HepG2 (cell line): ENCODE measurements around the gene PRKCE. TPM values are rescaled to one million over a fixed set of nuclear protein-coding genes. Genes with fewer than 3 reads are reported as not detected.

ENCODE experiments used
- ATAC-seq: fragments of 200-7000 bp; cut with Tn5 transposase; 3 replicates; pipeline ENCODE4 v1.9.1; 2020; ENCODE audit warnings: mild to moderate bottlenecking, moderate library complexity
- BruUV-seq: library from RNA; stranded (reverse); fragments of 400-500 nt; replicated peaks from 2 replicates; lab custom pipeline; 2021; lab: Mats Ljungman, UMichigan
- CTCF ChIA-PET: fragments of 300-600 bp; formaldehyde crosslinking; extraction: SDS; loops from one replicate; lab custom pipeline; 2021; ENCODE audit warnings: low total read pairs, inconsistent platforms, low intra/inter-chr PET ratio; lab: Yijun Ruan, JAX
- POLR2A ChIA-PET: fragments of 350-600 bp; sonication (Branson Sonifier 250); formaldehyde crosslinking; loops from one replicate; lab custom pipeline; 2020; ENCODE audit warnings: antibody characterized with exemption, inconsistent platforms; lab: Yijun Ruan, JAX
- DNase-seq: peaks from one replicate; pipeline ENCODE4 v3.0.0-alpha.2; 2015; ENCODE audit warnings: low spot score
- FAIRE-seq: peaks from 3 replicates; lab custom pipeline; 2011; peaks lifted over from hg19 to GRCh38; lab: Jason Lieb, UNC
- H2AFZ ChIP-seq: one replicate; pipeline ENCODE4 v1.6.1; 2011; ENCODE audit warnings: low read length, inconsistent platforms
- H3K27ac ChIP-seq: fragments of 300-600 bp; 3 replicates; pipeline ENCODE4 v1.8.0; 2011; ENCODE audit warnings: mixed run types, mild to moderate bottlenecking, mixed read lengths, low read length, inconsistent platforms; ENCODE audit not compliant: insufficient read depth; ENCODE audit errors: extremely low read length
- H3K27me3 ChIP-seq, 2 experiments: fragments of 200-600 bp in 1 of 2; 2 replicates in 1 of 2; 3 replicates in 1 of 2; pipeline versions ENCODE4 v1.6.0 to v1.8.0; 2011; ENCODE audit warnings: low read length in 2 of 2, mild to moderate bottlenecking in 2 of 2, moderate library complexity in 2 of 2, inconsistent platforms in 1 of 2; ENCODE audit not compliant: insufficient read depth in 2 of 2, control insufficient read depth in 1 of 2
- H3K36me3 ChIP-seq, 2 experiments: fragments of 200-600 bp in 1 of 2; replicated peaks in 1 of 2; 2 replicates in 1 of 2; 3 replicates in 1 of 2; pipeline versions ENCODE4 v1.5.1 to v1.8.0; 2011; ENCODE audit warnings: low read length in 2 of 2, inconsistent platforms in 1 of 2; ENCODE audit not compliant: insufficient read depth in 2 of 2, control insufficient read depth in 1 of 2
- H3K4me1 ChIP-seq: 2 replicates; pipeline ENCODE4 v1.5.1; 2012; ENCODE audit warnings: low read length, inconsistent platforms; ENCODE audit not compliant: insufficient read depth
- H3K4me2 ChIP-seq: 2 replicates; pipeline ENCODE4 v1.6.0; 2011; ENCODE audit warnings: low read depth, low read length, inconsistent platforms
- H3K4me3 ChIP-seq, 3 experiments: fragments of 200-600 bp in 1 of 3; sonication (generic), shearing (Covaris generic) in 1 of 3; replicated peaks in 1 of 3; 2 replicates each; pipeline ENCODE4 v1.5.1; 2011 to 2016; ENCODE audit warnings: low read length in 3 of 3, inconsistent platforms in 2 of 3, low read depth in 2 of 3, mild to moderate bottlenecking in 2 of 3, control low read depth in 1 of 3, mixed read lengths in 1 of 3; ENCODE audit not compliant: insufficient read depth in 1 of 3
- H3K79me2 ChIP-seq: one replicate; pipeline ENCODE4 v1.6.1; 2011; ENCODE audit warnings: low read length, inconsistent platforms; ENCODE audit not compliant: insufficient read depth
- H3K9ac ChIP-seq: 2 replicates; pipeline ENCODE4 v1.6.0; 2011; ENCODE audit warnings: mild to moderate bottlenecking, low read depth, low read length, inconsistent platforms; ENCODE audit not compliant: insufficient read depth
- H3K9me3 ChIP-seq: 2 replicates; pipeline ENCODE4 v1.5.1; 2012; ENCODE audit warnings: mild to moderate bottlenecking, low read length
- H4K20me1 ChIP-seq: 2 replicates; pipeline ENCODE4 v1.6.0; 2011; ENCODE audit warnings: inconsistent platforms, mild to moderate bottlenecking, low read length, moderate library complexity; ENCODE audit not compliant: insufficient read depth
- ATM ChIP-seq: fragments of 450-650 bp; IDR thresholded peaks from 2 replicates; pipeline ENCODE4 v1.7.1; 2017; ENCODE audit warnings: mild to moderate bottlenecking, borderline replicate concordance
- CHD2 ChIP-seq: IDR thresholded peaks from 2 replicates; pipeline ENCODE4 v1.6.1; 2011; ENCODE audit warnings: low read depth, low read length, improper control_type of control experiment
- IKZF1 ChIP-seq: fragments of 450-650 bp; IDR thresholded peaks from 2 replicates; pipeline ENCODE4 v1.7.1; 2016
- MAF1 ChIP-seq: sonication (generic); formaldehyde crosslinking; IDR thresholded peaks from 2 replicates; pipeline ENCODE4 v1.5.0; 2020; ENCODE audit warnings: missing genetic modification reagents, borderline replicate concordance
- MED8 ChIP-seq: sonication (generic); formaldehyde crosslinking; IDR thresholded peaks from 2 replicates; pipeline ENCODE4 v1.8.1; 2023; ENCODE audit warnings: mild to moderate bottlenecking, missing genetic modification reagents; ENCODE audit not compliant: insufficient replicate concordance
- MEF2D ChIP-seq: sonication (generic); formaldehyde crosslinking; IDR thresholded peaks from 2 replicates; pipeline ENCODE4 v1.5.1; 2020; ENCODE audit warnings: mild to moderate bottlenecking, missing genetic modification reagents
- MYC ChIP-seq: sonication (generic); formaldehyde crosslinking; IDR thresholded peaks from 2 replicates; pipeline ENCODE4 v1.9.0; 2021; ENCODE audit warnings: missing genetic modification reagents, borderline replicate concordance
- NFATC3 ChIP-seq: sonication (generic); formaldehyde crosslinking; IDR thresholded peaks from 2 replicates; pipeline ENCODE4 v1.5.1; 2020; ENCODE audit warnings: mild to moderate bottlenecking, missing genetic modification reagents
- NRL ChIP-seq: sonication (generic); formaldehyde crosslinking; IDR thresholded peaks from 2 replicates; pipeline ENCODE4 v1.5.0; 2020; ENCODE audit warnings: missing genetic modification reagents, mild to moderate bottlenecking, moderate library complexity, borderline replicate concordance
- YEATS2 ChIP-seq: sonication (generic); formaldehyde crosslinking; IDR thresholded peaks from 2 replicates; pipeline ENCODE4 v1.4.0; 2020; ENCODE audit warnings: missing genetic modification reagents, borderline replicate concordance
- ZNF33A ChIP-seq: sonication (generic); formaldehyde crosslinking; IDR thresholded peaks from 2 replicates; pipeline ENCODE4 v1.5.1; 2020; ENCODE audit warnings: missing genetic modification reagents, mild to moderate bottlenecking, moderate library complexity, borderline replicate concordance
- ZNF629 ChIP-seq: sonication (generic); formaldehyde crosslinking; conservative IDR thresholded peaks from 2 replicates; pipeline ENCODE4 v1.5.0; 2020; ENCODE audit warnings: missing genetic modification reagents
- ZNF747 ChIP-seq: sonication (generic); formaldehyde crosslinking; IDR thresholded peaks from 2 replicates; pipeline ENCODE4 v1.8.1; 2023; ENCODE audit warnings: missing genetic modification reagents, mild to moderate bottlenecking, borderline replicate concordance
- ZNF850 ChIP-seq: sonication (generic); formaldehyde crosslinking; conservative IDR thresholded peaks from 2 replicates; pipeline ENCODE4 v1.9.0; 2021; ENCODE audit warnings: mild to moderate bottlenecking, missing genetic modification reagents
- ZNF891 ChIP-seq: sonication (generic); formaldehyde crosslinking; IDR thresholded peaks from 2 replicates; pipeline ENCODE4 v1.5.0; 2020; ENCODE audit warnings: mild to moderate bottlenecking, missing genetic modification reagents
- ZZZ3 ChIP-seq: sonication (generic); formaldehyde crosslinking; IDR thresholded peaks from 2 replicates; pipeline ENCODE4 v1.4.0; 2020; ENCODE audit warnings: missing genetic modification reagents, mild to moderate bottlenecking, borderline replicate concordance
- in situ Hi-C: cut with HindIII; loops from 2 replicates; pipeline ENCODE4 v1.10.0; 2017; ENCODE audit warnings: low pct_unique_long_range_greater_than_20kb; ENCODE audit not compliant: extremely low pct_ligation_motif_present
- intact Hi-C: fragments of 100-400 bp; cut with micrococcal nuclease; formaldehyde crosslinking; loops from one replicate; pipeline ENCODE4 v1.10.0; 2022; ENCODE audit not compliant: unreplicated experiment
- polyA plus RNA-seq, 8 experiments: library from polyadenylated mRNA; depleted of rRNA in 3 of 8; stranded (reverse) in 7 of 8; unstranded in 1 of 8; fragments of >200 nt; fragmentation: Illumina TruSeq in 4 of 8; extraction: Trizol in 4 of 8; gene quantifications; 2 replicates each; pipeline versions ENCODE4 v1.2.1 to v1.2.3, GENCODE V29; 2011 to 2016; ENCODE audit warnings: low read depth in 4 of 8, missing spikeins in 1 of 8, mixed read lengths in 1 of 8; ENCODE audit not compliant: insufficient read depth in 1 of 8
- total RNA-seq, 5 experiments: library from RNA; depleted of rRNA; stranded (reverse); fragments of >200 nt; fragmentation: Illumina TruSeq; extraction: Trizol; gene quantifications; 2 replicates each; pipeline ENCODE4 v1.2.3, GENCODE V29; 2016; ENCODE audit warnings: low read depth in 1 of 5
- TF ChIP-seq, protein P1 (sequence below): sonication (generic); formaldehyde crosslinking; IDR thresholded peaks from 2 replicates; pipeline ENCODE4 v1.4.0; 2020; ENCODE audit warnings: missing genetic modification reagents, mild to moderate bottlenecking, borderline replicate concordance
- TF ChIP-seq, protein P2 (sequence below): IDR thresholded peaks from 2 replicates; pipeline ENCODE4 v1.6.1; 2016; ENCODE audit warnings: control low read depth
- TF ChIP-seq, protein P3 (sequence below): sonication (generic); formaldehyde crosslinking; conservative IDR thresholded peaks from 2 replicates; pipeline ENCODE4 v1.5.0; 2020; ENCODE audit warnings: missing genetic modification reagents
- TF ChIP-seq, protein P4 (sequence below): sonication (generic); formaldehyde crosslinking; IDR thresholded peaks from 2 replicates; pipeline ENCODE4 v1.8.1; 2023; ENCODE audit warnings: mild to moderate bottlenecking, moderate library complexity, missing genetic modification reagents

PRKCE gene
- total and polyA plus RNA-seq, 2 of the 13 experiments (the other 11 are each of a cell fraction or from before 2014, with no cell fraction given) = 1.0 to 3.9 TPM

DNA sequence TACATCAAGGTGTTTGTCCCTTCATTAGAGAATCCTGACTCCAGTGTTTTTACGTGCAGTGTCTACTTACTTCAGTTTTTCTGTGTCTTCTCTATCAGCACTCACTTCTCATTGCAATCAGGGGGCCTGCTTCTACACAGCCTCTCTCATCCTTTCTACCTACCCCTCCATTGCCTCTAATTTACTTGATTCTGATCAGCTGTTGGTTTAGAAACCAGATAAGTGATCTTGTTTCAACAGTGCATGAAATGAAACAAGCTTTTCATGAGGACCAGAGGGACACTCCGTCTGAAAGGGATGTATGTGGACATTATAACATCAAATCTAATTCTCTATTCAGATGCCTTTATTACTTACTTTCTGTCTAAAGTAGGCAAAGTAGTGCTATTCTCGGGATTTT lies 136.9 kb downstream of the PRKCE start (continued):
- TF ChIP-seq, protein P1, sequence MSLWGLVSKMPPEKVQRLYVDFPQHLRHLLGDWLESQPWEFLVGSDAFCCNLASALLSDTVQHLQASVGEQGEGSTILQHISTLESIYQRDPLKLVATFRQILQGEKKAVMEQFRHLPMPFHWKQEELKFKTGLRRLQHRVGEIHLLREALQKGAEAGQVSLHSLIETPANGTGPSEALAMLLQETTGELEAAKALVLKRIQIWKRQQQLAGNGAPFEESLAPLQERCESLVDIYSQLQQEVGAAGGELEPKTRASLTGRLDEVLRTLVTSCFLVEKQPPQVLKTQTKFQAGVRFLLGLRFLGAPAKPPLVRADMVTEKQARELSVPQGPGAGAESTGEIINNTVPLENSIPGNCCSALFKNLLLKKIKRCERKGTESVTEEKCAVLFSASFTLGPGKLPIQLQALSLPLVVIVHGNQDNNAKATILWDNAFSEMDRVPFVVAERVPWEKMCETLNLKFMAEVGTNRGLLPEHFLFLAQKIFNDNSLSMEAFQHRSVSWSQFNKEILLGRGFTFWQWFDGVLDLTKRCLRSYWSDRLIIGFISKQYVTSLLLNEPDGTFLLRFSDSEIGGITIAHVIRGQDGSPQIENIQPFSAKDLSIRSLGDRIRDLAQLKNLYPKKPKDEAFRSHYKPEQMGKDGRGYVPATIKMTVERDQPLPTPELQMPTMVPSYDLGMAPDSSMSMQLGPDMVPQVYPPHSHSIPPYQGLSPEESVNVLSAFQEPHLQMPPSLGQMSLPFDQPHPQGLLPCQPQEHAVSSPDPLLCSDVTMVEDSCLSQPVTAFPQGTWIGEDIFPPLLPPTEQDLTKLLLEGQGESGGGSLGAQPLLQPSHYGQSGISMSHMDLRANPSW = no peak
- no peak for TF ChIP-seq CHD2
- TF ChIP-seq ATM = no peak
- TF ChIP-seq IKZF1 = no peak

DNA sequence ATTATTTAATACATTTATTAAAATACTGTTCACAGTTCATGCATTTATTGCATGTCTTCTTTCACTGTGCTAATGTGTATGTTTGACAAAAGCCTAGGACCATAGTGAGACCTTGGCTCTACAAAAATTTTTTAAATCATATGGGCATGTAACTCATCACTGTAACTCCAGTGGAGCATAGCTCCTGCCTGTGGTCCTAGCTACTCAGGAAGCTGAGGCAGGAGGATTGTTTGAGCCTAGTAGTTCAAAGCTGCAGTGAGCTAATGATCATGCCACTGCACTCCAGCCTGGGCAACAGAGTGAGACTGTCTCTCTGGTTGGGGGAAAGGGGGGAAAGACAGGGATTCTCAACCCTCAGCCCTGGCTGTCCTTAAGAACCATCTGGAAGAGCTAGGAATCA lies 137.8 kb downstream of the PRKCE start:
- BruUV-seq = no TSS peak
- Histone ChIP-seq H3K27me3 (no peaks in the 10 kb centered on the region; a peak in 1 of 5 replicates), H2AFZ (no peak overlapping the region), H3K9ac (no peak overlapping the region), H3K4me2 (no peak overlapping the region), H3K27ac (no peak overlapping the region), H3K9me3 (no peaks in the 10 kb centered on the region), H3K4me3 (no peak overlapping the region), H3K4me1 (peaks cover 14% of the 10 kb centered on the region), H3K36me3 (no peaks in the 10 kb centered on the region), H4K20me1 (no peaks in the 10 kb centered on the region), H3K79me2 (no peaks in the 10 kb centered on the region)
- ChIA-PET CTCF (no interaction called here), POLR2A (no interaction called here)
- DNase-seq (no peak), FAIRE-seq (no peak), ATAC-seq (no peak)
- intact Hi-C loops (no loop called here), in situ Hi-C loops (no loop called here)
- TF ChIP-seq, protein P2, sequence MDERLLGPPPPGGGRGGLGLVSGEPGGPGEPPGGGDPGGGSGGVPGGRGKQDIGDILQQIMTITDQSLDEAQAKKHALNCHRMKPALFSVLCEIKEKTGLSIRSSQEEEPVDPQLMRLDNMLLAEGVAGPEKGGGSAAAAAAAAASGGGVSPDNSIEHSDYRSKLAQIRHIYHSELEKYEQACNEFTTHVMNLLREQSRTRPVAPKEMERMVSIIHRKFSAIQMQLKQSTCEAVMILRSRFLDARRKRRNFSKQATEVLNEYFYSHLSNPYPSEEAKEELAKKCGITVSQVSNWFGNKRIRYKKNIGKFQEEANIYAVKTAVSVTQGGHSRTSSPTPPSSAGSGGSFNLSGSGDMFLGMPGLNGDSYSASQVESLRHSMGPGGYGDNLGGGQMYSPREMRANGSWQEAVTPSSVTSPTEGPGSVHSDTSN (CRISPR knock-in tag) = no peak
- TF ChIP-seq NFATC3 = no peak
- no peak for TF ChIP-seq MYC (CRISPR knock-in tag)
- no peak for TF ChIP-seq YEATS2 (CRISPR knock-in tag)
- no peak for TF ChIP-seq ZNF629 (CRISPR knock-in tag)
- TF ChIP-seq MAF1 = no peak
- TF ChIP-seq ZNF33A (CRISPR knock-in tag) = no peak
- no peak for TF ChIP-seq ZNF850
- TF ChIP-seq ZNF891 = no peak
- no peak for TF ChIP-seq MEF2D (CRISPR knock-in tag)
- TF ChIP-seq ZZZ3 (CRISPR knock-in tag) = no peak
- TF ChIP-seq, protein P3, sequence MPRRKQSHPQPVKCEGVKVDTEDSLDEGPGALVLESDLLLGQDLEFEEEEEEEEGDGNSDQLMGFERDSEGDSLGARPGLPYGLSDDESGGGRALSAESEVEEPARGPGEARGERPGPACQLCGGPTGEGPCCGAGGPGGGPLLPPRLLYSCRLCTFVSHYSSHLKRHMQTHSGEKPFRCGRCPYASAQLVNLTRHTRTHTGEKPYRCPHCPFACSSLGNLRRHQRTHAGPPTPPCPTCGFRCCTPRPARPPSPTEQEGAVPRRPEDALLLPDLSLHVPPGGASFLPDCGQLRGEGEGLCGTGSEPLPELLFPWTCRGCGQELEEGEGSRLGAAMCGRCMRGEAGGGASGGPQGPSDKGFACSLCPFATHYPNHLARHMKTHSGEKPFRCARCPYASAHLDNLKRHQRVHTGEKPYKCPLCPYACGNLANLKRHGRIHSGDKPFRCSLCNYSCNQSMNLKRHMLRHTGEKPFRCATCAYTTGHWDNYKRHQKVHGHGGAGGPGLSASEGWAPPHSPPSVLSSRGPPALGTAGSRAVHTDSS (CRISPR knock-in tag) = no peak
- TF ChIP-seq NRL = no peak
- no peak for TF ChIP-seq MED8 (CRISPR knock-in tag)
- TF ChIP-seq, protein P4, sequence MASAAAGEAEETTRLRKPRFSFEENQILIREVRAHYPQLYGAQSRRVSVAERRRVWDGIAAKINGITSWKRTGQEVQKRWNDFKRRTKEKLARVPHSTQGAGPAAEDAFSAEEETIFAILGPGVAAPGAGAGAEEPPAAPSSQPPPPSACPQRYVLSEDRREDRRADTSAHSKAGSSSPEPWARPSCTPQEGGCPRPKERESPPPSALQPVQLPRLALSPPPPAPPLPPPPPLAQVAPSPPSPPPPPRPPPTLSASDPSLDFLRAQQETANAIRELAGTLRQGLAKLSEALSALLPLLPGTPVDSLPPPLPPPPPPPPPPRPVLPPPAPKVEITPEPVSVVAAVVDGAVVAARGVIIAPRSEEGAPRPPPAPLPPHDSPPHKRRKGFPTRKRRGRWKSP (CRISPR knock-in tag) = no peak
- no peak for TF ChIP-seq ZNF747
